ENCODE results near the gene COL26A1.
"Not testable (repeated sequence)": the region's sequence is repeated elsewhere in the genome, so short reads cannot be mapped to it uniquely, and the experiment has no call there.

COL26A1 gene

DNA sequence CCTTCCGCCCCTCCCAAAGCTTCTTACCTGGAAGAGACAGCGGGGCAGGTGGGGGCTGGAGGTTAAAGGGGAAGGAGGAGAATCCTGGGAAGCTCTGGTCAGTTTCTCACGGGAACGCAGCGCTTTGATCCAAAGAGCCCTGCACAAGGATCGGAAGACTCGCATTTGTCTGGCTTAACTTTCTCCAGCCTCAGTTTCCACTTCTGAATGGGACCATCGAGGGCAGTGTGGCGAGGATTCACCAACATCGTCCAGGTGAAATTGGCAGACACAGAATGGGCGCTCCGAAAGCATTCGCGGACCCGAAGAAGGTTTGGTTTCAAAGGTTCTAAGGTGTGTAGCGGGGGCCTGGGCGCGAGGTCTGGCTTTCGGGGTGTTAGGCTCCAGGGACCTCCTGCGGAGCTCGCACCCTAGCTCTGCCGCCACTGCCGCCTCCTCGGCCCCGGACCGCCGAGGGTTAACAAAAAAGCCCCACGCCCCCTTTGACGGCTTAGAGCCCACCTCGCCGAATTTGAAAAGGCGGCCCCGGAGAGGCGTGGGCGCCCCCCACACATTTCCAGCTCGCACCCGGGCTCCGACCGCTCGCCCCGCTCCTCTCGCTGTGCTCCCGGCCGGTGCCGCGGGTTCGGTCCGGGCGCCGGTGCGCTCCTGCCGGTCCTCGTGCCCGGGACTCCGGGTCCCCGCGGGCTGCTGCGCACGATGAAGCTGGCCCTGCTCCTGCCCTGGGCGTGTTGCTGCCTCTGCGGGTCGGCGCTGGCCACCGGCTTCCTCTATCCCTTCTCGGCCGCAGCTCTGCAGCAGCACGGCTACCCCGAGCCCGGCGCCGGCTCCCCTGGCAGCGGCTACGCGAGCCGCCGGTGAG, at the start of gene COL26A1:
Gene COL26A1 (plus strand): TSS at position 542 of the 862 bp plus-strand sequence. CDS start 158 bp downstream, at position 700.
- DNase-seq (ENCODE audit: low spot score) = peak; percentile 30

- DNase-seq (ENCODE audit: low spot score) = peak; percentile 49
Measured at GRCh38 chr7:101315336-101315735, 47.3 kb upstream of the COL26A1 start.

DNA sequence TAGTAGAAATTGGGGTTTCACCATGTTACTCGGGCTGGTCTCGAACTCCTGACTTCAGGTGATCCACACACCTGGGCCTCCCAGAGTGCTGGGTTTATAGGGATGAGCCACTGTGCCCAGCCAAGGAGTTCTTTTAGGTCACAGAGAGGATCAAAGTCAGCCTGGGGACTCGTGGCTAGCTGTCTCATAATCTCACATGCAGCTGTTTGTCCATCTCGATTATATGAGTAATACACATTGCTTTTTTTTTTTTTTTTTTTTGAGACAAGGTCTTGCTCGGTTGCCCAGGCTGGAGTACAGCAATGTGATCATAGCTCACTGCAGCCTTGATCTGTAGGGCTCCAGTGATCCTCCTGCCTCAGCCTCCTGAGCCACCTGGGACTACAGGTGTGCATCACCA, 43.3 kb upstream of the COL26A1 start:
- no peak for DNase-seq (ENCODE audit: low spot score)

DNA sequence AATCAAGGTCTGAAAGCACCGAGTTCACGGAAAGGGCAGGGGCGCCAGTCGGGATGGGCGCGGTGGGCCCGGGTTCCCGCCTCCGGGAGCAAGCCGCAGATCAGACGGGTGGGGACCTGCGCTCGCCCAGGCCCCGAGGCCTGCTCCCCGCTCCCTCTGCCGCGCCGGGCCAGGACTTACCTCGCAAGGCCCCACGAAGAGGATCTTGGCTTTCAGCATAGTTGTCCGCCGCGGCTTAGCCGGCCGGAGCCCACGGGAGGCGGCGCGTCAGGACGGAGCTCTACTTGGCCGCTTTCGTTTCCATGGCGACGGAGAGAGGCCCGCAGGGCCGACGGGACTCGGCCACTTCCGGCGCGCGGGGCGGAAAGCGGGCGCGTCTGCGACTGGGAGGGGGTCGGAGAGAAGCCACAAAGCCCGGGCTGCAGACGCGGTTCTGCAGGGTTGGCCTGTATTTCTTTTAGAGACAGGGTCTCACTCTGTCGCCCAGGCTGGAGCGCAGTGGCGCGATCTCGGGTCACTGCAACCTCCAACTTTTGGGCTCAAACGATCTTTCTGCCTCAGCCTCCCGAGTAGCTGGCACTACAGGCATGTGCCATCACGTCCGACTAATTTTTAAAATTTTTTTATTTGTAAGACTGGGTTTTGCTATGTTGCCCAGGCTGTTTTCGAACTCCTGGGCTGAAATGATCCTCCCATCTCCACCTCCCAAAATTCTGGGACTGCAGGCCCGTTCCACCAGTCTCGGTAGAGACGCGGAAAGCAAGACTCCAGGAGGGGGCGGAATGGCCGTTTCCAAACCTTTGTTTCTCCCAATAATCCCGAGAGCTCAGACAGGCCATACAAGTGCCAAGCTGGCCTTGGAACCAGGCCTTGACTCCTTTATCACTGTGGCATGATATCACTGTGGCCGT, 40.9 kb upstream of the COL26A1 start, which contains the start of gene IFT22:
Gene IFT22 (minus strand): TSS at position 322 of the 911 bp plus-strand sequence. CDS start 103 bp downstream, at position 219.
- peak; percentile 95 for DNase-seq (ENCODE audit: low spot score)

GRCh38 chr7:101328159-101328558, 34.5 kb upstream of the COL26A1 start:
- DNase-seq (ENCODE audit: low spot score) = no peak

- no peak for DNase-seq (ENCODE audit: low spot score)
Measured at GRCh38 chr7:101330011-101330484, 32.6 kb upstream of the COL26A1 start.

- DNase-seq (ENCODE audit: low spot score) = no peak
Measured at GRCh38 chr7:101332026-101332425, 30.6 kb upstream of the COL26A1 start.

- no peak for DNase-seq (ENCODE audit: low spot score)
Measured at GRCh38 chr7:101333912-101334311, 28.8 kb upstream of the COL26A1 start.

- DNase-seq (ENCODE audit: low spot score) = no peak
Measured at GRCh38 chr7:101340379-101340778, 22.3 kb upstream of the COL26A1 start.

GRCh38 chr7:101342892-101343291, 19.8 kb upstream of the COL26A1 start:
- no peak for DNase-seq (ENCODE audit: low spot score)

GRCh38 chr7:101347477-101347876, 15.2 kb upstream of the COL26A1 start:
- DNase-seq (ENCODE audit: low spot score) = no peak

GRCh38 chr7:101348456-101349067, 14.1 kb upstream of the COL26A1 start:
- not testable (repeated sequence) for DNase-seq (ENCODE audit: low spot score)

GRCh38 chr7:101349300-101349699, 13.4 kb upstream of the COL26A1 start:
- DNase-seq (ENCODE audit: low spot score) = not testable (repeated sequence)

DNA sequence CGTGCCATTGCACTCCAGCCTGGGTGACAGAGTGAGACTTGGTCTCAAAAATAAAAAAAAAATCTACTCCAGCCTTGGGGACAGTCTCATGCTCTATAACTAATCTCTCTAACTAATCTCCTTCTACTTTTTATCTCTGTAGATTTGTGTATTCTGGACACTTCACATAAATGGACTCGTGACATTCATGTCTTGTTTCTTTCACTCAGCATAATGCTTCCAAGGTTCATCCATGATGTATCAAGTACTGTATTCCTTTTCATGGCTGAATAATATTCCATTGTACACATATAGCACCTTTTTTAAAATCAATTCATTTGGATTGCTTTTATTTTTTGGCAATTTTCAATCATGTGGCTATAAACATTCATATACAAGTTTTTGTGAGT, 9.8 kb upstream of the COL26A1 start:
- no peak for DNase-seq (ENCODE audit: low spot score)

- DNase-seq (ENCODE audit: low spot score) = no peak
Measured at GRCh38 chr7:101357433-101357832, 5.2 kb upstream of the COL26A1 start.

GRCh38 chr7:101363196-101363733, 590 bp downstream of the COL26A1 start:
- DNase-seq (ENCODE audit: low spot score) = no peak

DNA sequence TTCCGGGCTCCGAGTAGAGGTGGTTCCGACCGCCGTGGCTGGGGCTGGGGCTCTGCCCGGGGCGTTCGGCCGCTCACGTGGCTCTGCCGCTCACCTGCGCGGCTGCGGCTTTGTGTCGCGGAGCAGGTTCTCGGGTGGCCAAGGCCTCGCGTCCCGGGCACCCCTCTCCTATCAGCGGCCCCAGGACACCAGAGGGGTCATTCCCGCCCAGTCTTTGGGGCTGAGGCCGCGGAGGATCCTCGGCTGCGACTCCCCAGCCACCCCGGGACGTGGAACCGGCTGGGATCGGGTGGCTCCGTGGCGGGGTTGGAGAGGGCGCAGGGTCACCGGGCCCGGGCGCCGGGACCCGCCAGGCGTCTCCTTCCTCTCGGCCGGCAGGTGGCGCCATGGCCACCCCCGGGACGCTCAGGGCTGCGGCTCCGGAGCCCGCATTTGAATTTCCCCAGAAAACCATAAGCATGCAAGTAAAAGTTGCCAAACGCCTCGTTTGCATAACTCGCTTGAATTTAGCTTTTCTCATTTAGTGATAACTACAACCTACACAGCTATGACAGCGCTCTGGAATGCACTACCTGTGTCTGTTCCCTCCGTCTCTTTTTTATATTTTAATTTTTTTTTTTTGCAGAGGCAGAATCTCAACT, 1.2 kb downstream of the COL26A1 start:
- peak; percentile 87 for DNase-seq (ENCODE audit: low spot score)

GRCh38 chr7:101365956-101366355, 3.3 kb downstream of the COL26A1 start:
- no peak for DNase-seq (ENCODE audit: low spot score)

- no peak for DNase-seq (ENCODE audit: low spot score)
Measured at GRCh38 chr7:101367676-101368075, 5.0 kb downstream of the COL26A1 start.

DNA sequence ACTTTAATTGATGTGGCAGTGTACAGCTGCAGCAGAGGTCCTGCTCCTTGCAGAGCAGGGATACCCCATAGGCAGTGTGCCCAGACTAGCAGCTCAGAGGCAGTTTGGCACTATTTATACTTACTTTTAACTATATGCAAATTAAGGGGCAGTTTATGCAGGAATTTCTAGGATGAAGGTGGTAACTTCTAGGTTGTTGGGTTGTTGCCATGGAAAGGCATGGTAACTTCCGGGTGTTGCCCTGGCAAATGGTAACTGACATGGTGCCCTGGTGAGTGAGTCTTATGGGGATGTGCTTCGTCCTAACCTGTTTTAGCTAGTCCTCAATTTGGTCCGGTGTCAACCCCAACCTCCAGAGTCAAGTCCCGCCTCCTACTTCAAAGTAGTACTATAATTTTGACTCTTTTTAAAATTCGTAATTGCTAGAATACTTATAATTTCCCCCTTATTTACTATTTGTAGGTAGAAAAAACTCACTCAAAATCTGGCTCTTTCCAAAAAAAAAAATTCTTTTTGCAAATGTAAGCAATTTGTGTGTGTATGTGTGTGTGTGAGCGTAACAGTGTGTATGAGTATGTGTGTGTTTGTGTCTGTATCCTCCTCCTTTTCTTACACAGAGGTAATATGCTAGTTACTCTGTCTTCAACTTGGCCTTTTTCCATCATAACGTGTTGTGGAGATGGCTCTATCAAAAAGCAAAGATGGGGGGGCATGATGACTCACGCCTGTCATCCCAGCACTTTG, 5.9 kb downstream of the COL26A1 start:
- no peak for DNase-seq (ENCODE audit: low spot score)

DNA sequence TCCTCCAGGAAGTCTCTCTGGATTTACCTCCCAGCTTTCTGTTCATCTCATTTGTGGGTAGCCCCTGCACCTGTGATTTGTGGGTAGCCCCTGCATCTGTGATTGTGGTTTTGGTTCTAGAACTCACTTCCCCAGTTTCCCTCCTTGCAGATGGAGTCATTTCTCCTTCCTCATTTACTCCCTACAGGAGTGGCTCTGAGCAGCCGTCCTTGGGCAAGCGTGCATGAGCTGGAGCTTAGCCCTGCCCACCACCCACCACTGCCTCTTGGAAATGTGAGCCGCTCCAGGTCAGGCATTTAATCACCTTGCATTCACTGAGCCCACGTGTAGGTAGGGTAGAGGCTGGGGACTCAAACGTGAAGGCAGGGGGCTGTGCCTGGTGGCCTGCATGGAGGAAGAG, 8.2 kb downstream of the COL26A1 start:
- DNase-seq (ENCODE audit: low spot score) = no peak

All from AG08395 (cell line).